Lung (tissue), 12 donors: ENCODE data around the gene MBD3. TPM values are rescaled to one million over a fixed set of nuclear protein-coding genes. Genes with fewer than 3 reads are reported as not detected.

Source experiments
- ATAC-seq: fragments of 200-7000 bp; cut with Tn5 transposase; one replicate; pipeline ENCODE4 v1.9.1; 2020; ENCODE audit warnings: moderate number of reproducible peaks; ENCODE audit not compliant: insufficient read depth, low FRiP score
- DNase-seq, 3 donors: peaks; one replicate each; pipeline ENCODE4 v3.0.0-alpha.2; 2013 to 2017
- H3K27ac ChIP-seq, 2 donors: one replicate each; pipeline ENCODE4 v1.5.1; 2013; ENCODE audit warnings: mild to moderate bottlenecking in 2 of 2, moderate library complexity in 2 of 2, control low read depth in 1 of 2, inconsistent platforms in 1 of 2, low read depth in 1 of 2, low read length in 1 of 2
- H3K27me3 ChIP-seq, 3 donors: one replicate each; pipeline ENCODE4 v1.5.1; 2013; ENCODE audit warnings: low read length in 2 of 3; ENCODE audit not compliant: control insufficient read depth in 3 of 3, insufficient read depth in 3 of 3
- H3K36me3 ChIP-seq, 4 donors: one replicate each; pipeline ENCODE4 v1.5.1; 2013; ENCODE audit warnings: low read length in 4 of 4, mild to moderate bottlenecking in 1 of 4, moderate library complexity in 1 of 4; ENCODE audit not compliant: control insufficient read depth in 4 of 4, insufficient read depth in 4 of 4
- H3K4me1 ChIP-seq, 5 donors: one replicate each; pipeline ENCODE4 v1.5.1; 2013; ENCODE audit warnings: low read length in 5 of 5, mild to moderate bottlenecking in 2 of 5, moderate library complexity in 1 of 5; ENCODE audit not compliant: control insufficient read depth in 5 of 5, insufficient read depth in 5 of 5
- H3K4me3 ChIP-seq: one replicate; pipeline ENCODE4 v1.5.1; 2013; ENCODE audit warnings: mild to moderate bottlenecking, control low read depth, moderate library complexity
- H3K9ac ChIP-seq, 2 donors: one replicate each; pipeline ENCODE4 v1.5.1; 2013; ENCODE audit warnings: low read length in 2 of 2, control low read depth in 1 of 2; ENCODE audit not compliant: insufficient read depth in 1 of 2
- H3K9me3 ChIP-seq, 4 donors: one replicate each; pipeline ENCODE4 v1.5.1; 2013; ENCODE audit warnings: low read length in 3 of 4, mild to moderate bottlenecking in 1 of 4, moderate library complexity in 1 of 4; ENCODE audit not compliant: control insufficient read depth in 4 of 4, insufficient read depth in 3 of 4
- CTCF ChIP-seq: IDR thresholded peaks from 2 replicates; pipeline ENCODE4 v1.5.1; 2012; ENCODE audit warnings: mild to moderate bottlenecking; ENCODE audit errors: control extremely low read depth, extremely low read depth
- whole genome bisulfite sequencing, 2 donors: extraction: QIAGEN DNeasy Blood & Tissue Kit; methylation state at CpG; one replicate each; pipeline ENCODE4 v1.1.7; 2013; 5-methylcytosine and 5-hydroxymethylcytosine counted together
- polyA plus RNA-seq, 2 donors: library from polyadenylated mRNA; stranded (reverse); fragments of 200-250 nt; gene quantifications; one replicate each; pipeline ENCODE4 v1.2.1, GENCODE V29; 2013
- total RNA-seq, 2 donors: library from RNA; depleted of rRNA in 1 of 2; stranded (reverse); fragments of >200 nt in 1 of 2; gene quantifications; one replicate each; pipeline ENCODE4 v1.2.1, GENCODE V29; 2014 to 2021
- donor health status: control.
- donor health status: control.
- donor health status: Bipolar disorder and iron deficiency.
- donor health status: healthy.
- donor health status: DM: yes; HTN: yes; CAD: no.

The MBD3 gene
- total and polyA plus RNA-seq, 4 donors: 48.1 to 129 (median 88.7) TPM

- 75 to 80% methylated on average over 33 of the region's 33 CpGs for WGBS, 2 donors
- H3K27me3 ChIP-seq: peaks cover 13 to 32% (median 30%) of the 10 kb centered on the region in 3 donors
- TF ChIP-seq CTCF: no peak
- H3K4me3 ChIP-seq: no peak overlapping the region
- H3K9ac ChIP-seq: no peak overlapping the region
- H3K27ac ChIP-seq: no peak overlapping the region
- DNase-seq: no peak
- H3K4me1 ChIP-seq: peaks cover 0 to 10% (median 3%) of the 10 kb centered on the region in 5 donors
- ATAC-seq: no peak
- peaks cover 0 to 16% (median 0%) of the 10 kb centered on the region in 4 donors for H3K9me3 ChIP-seq
- H3K36me3 ChIP-seq: no peaks in the 10 kb centered on the region
These were observed 66.4 kb downstream of the MBD3 start for GRCh38 chr19:1526066-1526778.

DNA sequence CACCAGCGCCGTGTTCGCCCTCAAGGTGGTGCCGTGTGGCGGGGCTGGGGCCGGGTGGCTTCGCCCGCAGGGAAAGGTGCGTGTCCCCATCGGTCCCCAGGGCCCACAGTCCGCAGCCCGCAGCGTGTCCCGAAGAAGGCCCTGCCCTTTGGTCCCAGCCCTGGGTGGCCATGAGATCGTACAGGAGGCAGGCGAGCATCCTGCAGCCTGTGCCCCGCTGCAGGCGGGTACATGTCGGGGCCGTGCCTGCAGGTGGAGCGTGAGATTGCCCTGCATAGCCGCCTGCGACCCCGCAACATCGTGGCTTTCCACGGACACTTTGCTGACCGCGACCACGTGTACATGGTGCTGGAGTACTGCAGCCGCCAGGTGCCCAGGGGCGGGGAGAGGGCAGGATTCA, 67.3 kb downstream of the MBD3 start:
- ATAC-seq: no peak
- Histone ChIP-seq H3K27me3 (peaks cover 13 to 32% (median 30%) of the 10 kb centered on the region in 3 donors), H3K4me3 (no peak overlapping the region)

DNA sequence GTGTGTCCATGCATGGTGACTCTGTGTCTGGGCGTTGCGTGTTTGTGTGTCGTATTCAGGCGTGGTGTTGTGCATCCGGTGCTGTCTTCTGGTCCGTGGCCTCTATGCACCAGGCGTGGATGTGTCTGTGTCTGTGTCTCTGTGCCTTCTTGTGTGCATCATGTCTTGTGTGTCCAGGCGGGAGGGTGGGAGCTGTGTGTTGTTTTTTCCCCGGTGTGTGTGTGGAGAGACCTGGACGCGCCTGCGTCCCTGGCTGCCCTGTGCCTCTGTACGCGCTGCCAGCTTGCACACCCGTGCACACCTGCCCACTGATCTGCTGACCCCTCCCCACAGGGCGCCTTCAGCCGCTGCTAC, 67.7 kb downstream of the MBD3 start:
- peaks cover 0 to 16% (median 0%) of the 10 kb centered on the region in 4 donors for H3K9me3 ChIP-seq
- H3K4me3 ChIP-seq: no peak overlapping the region
- peaks cover 0 to 10% (median 3%) of the 10 kb centered on the region in 5 donors for H3K4me1 ChIP-seq
- H3K9ac ChIP-seq: no peak overlapping the region
- H3K36me3 ChIP-seq: no peaks in the 10 kb centered on the region
- 64 to 72% methylated on average over 17 of the region's 17 CpGs for WGBS, 2 donors
- ATAC-seq: no peak
- DNase-seq: no peak
- no peak overlapping the region for H3K27ac ChIP-seq
- peaks cover 13 to 32% (median 27%) of the 10 kb centered on the region in 3 donors for H3K27me3 ChIP-seq
- no peak for TF ChIP-seq CTCF

More for the DNA sequence above, 67.3 kb downstream of the MBD3 start:
- Histone ChIP-seq H3K9me3 (peaks cover 0 to 16% (median 0%) of the 10 kb centered on the region in 4 donors), H3K4me1 (peaks cover 0 to 10% (median 3%) of the 10 kb centered on the region in 5 donors), H3K9ac (no peak overlapping the region), H3K27ac (no peak overlapping the region), H3K36me3 (no peaks in the 10 kb centered on the region)
- no peak for DNase-seq
- 60 to 63% methylated on average over 30 to 31 of the region's 31 CpGs for WGBS, 2 donors
- TF ChIP-seq CTCF: no peak
